PC-9 (cell line): ENCODE measurements around the gene EPHB4.

Experiments used
- CTCF ChIP-seq: fragments of 200-600 bp; sonication (generic); conservative IDR thresholded peaks from 2 replicates; pipeline ENCODE4 v1.6.1; 2017; ENCODE audit warnings: mixed run types, antibody characterized with exemption, mild to moderate bottlenecking, moderate library complexity
- EZH2 ChIP-seq: fragments of 200-600 bp; sonication (generic); IDR thresholded peaks from 2 replicates; pipeline ENCODE4 v1.8.0; 2017; ENCODE audit warnings: antibody characterized with exemption, low read depth

DNA sequence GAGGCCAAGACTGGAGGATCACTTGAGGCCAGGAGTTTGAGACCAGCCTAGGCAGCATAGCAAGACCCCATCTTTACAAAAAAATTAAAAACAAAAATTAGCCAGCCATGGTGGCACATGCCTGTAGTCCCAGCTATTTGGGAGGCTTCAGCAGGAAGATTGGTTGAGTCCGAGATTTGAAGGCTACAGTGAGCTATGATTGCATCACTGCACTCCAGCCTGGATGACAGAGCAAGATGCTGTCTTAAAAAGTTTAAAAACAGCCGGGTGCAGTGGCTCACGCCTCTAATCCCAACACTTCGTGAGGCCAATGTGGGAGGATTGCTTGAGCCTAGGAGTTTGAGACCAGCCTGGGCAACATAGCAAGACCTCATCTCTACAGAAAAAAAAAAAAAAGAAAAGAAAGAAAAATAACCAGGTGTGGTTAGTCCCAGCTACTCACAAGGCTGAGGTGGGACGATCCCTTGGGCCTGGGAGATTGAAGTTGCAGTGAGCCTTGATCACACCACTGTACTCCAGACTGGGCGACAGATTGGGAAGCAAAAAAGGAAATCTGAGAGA lies 49.2 kb downstream of the EPHB4 start:
- TF ChIP-seq CTCF (no peak), EZH2 (no peak)
